GM20431 (cell line): ENCODE results near the gene CAPN1.
"Not testable (repeated sequence)": the region's sequence is repeated elsewhere in the genome, so short reads cannot be mapped to it uniquely, and the experiment has no call there.

Source experiments
- in situ Hi-C: fragments of 300-500 bp; cut with MseI, MboI; formaldehyde crosslinking; loops from one replicate; pipeline ENCODE4 v1.15.0; 2020; ENCODE audit warnings: low sequenced_read_pairs; ENCODE audit not compliant: unreplicated experiment

CAPN1 gene

GRCh38 chr11:65181569-65182257 lies at the start of gene CAPN1:
Gene CAPN1 (plus strand): TSS chr11:65181928. CDS start chr11:65182702, 774 bp downstream.
- in situ Hi-C loops = no loop called here

- in situ Hi-C loops = no loop called here
These were observed 49.3 kb upstream of the CAPN1 start for GRCh38 chr11:65132238-65132987.

- in situ Hi-C loops = no loop called here
These were observed 48.6 kb upstream of the CAPN1 start for GRCh38 chr11:65132988-65133700.

GRCh38 chr11:65133724-65134123 lies 48.0 kb upstream of the CAPN1 start:
- in situ Hi-C loops = no loop called here

GRCh38 chr11:65134240-65134951 lies 47.3 kb upstream of the CAPN1 start, which contains the start of gene SYVN1:
Gene SYVN1 (minus strand): TSS chr11:65134519. CDS start chr11:65133601, 918 bp downstream.
- in situ Hi-C loops = no loop called here

GRCh38 chr11:65134952-65135632 lies 46.6 kb upstream of the CAPN1 start:
- in situ Hi-C loops = no loop called here

GRCh38 chr11:65135633-65136145 lies 46.0 kb upstream of the CAPN1 start:
- in situ Hi-C loops = no loop called here

- in situ Hi-C loops = no loop called here
These were observed 45.1 kb upstream of the CAPN1 start for GRCh38 chr11:65136515-65137096.

- in situ Hi-C loops = no loop called here
These were observed 39.7 kb upstream of the CAPN1 start for GRCh38 chr11:65141896-65142494.

- in situ Hi-C loops = no loop called here
These were observed 34.2 kb upstream of the CAPN1 start for GRCh38 chr11:65147352-65148075.

GRCh38 chr11:65148657-65149056 lies 33.1 kb upstream of the CAPN1 start:
- in situ Hi-C loops = no loop called here

GRCh38 chr11:65150131-65150508 lies 31.6 kb upstream of the CAPN1 start:
- in situ Hi-C loops = not testable (repeated sequence)

GRCh38 chr11:65150509-65151299 lies 31.0 kb upstream of the CAPN1 start:
- in situ Hi-C loops = no loop called here

- in situ Hi-C loops = no loop called here
These were observed 30.3 kb upstream of the CAPN1 start for GRCh38 chr11:65151331-65151899.

GRCh38 chr11:65152122-65152521 lies 29.6 kb upstream of the CAPN1 start:
- in situ Hi-C loops = no loop called here

GRCh38 chr11:65156256-65156655 lies 25.5 kb upstream of the CAPN1 start:
- in situ Hi-C loops = no loop called here

GRCh38 chr11:65156926-65157325 lies 24.8 kb upstream of the CAPN1 start:
- in situ Hi-C loops = no loop called here
